Inferior parietal cortex (tissue), 1 donor: ENCODE data around the gene CYB5R3.
"Not testable (repeated sequence)": the region's sequence is repeated elsewhere in the genome, so short reads cannot be mapped to it uniquely, and the experiment has no call there.

Experiments used
- DNase-seq: peaks from one replicate; pipeline ENCODE4 v3.0.0-alpha.2; 2016; ENCODE audit errors: extremely low spot score

The CYB5R3 gene

GRCh38 chr22:42570580-42570979 lies 78.6 kb downstream of the CYB5R3 start:
- not testable (repeated sequence) for DNase-seq

GRCh38 chr22:42567950-42568349 lies 81.2 kb downstream of the CYB5R3 start:
- DNase-seq: not testable (repeated sequence)
